HG03354 (cell line): ENCODE measurements around the gene KLHL29.
A peak's percentile ranks its signal among the peaks of the same experiment; 100 is the strongest.

Experiments used
- ATAC-seq: cut with Tn5 transposase; IDR thresholded peaks from one replicate; pipeline ENCODE4 v1.9.1; 2021; ENCODE audit warnings: mild to moderate bottlenecking; ENCODE audit not compliant: unreplicated experiment, poor library complexity, severe bottlenecking

The KLHL29 gene

GRCh38 chr2:23520256-23520655 is 135.3 kb downstream of the KLHL29 start:
- no peak for ATAC-seq

GRCh38 chr2:23521060-23521459 is 136.1 kb downstream of the KLHL29 start:
- ATAC-seq: no peak

GRCh38 chr2:23522726-23523372 is 137.9 kb downstream of the KLHL29 start:
- ATAC-seq: no peak

- ATAC-seq: no peak
Observed at GRCh38 chr2:23523373-23524260, 138.6 kb downstream of the KLHL29 start.

- no peak for ATAC-seq
Observed at GRCh38 chr2:23524261-23524706, 139.3 kb downstream of the KLHL29 start.

GRCh38 chr2:23525137-23525765 is 140.3 kb downstream of the KLHL29 start:
- no peak for ATAC-seq

- no peak for ATAC-seq
Observed at GRCh38 chr2:23526114-23526513, 141.1 kb downstream of the KLHL29 start.

GRCh38 chr2:23526835-23527790 is 142.1 kb downstream of the KLHL29 start:
- no peak for ATAC-seq

GRCh38 chr2:23528171-23528570 is 143.2 kb downstream of the KLHL29 start:
- no peak for ATAC-seq

- no peak for ATAC-seq
Observed at GRCh38 chr2:23528690-23529089, 143.7 kb downstream of the KLHL29 start.

GRCh38 chr2:23529659-23530058 is 144.7 kb downstream of the KLHL29 start:
- ATAC-seq: no peak

- ATAC-seq: no peak
Observed at GRCh38 chr2:23530206-23530908, 145.4 kb downstream of the KLHL29 start.

- no peak for ATAC-seq
Observed at GRCh38 chr2:23530909-23531276, 145.9 kb downstream of the KLHL29 start.

- ATAC-seq: no peak
Observed at GRCh38 chr2:23531280-23531679, 146.3 kb downstream of the KLHL29 start.

- ATAC-seq: no peak
Observed at GRCh38 chr2:23531881-23532280, 146.9 kb downstream of the KLHL29 start.

- ATAC-seq: peak; percentile 74
Observed at GRCh38 chr2:23532391-23533337, 147.7 kb downstream of the KLHL29 start.

GRCh38 chr2:23533338-23533695 is 148.3 kb downstream of the KLHL29 start:
- no peak for ATAC-seq

GRCh38 chr2:23534771-23535170 is 149.8 kb downstream of the KLHL29 start:
- no peak for ATAC-seq
